Peyer's patch (tissue), 4 donors: Measurements from ENCODE around the gene FGR.

Source experiments
- POLR2A ChIP-seq, 2 donors: fragments of 450-650 bp; IDR thresholded peaks; one replicate each; pipeline ENCODE4 v1.5.1; 2017; ENCODE audit warnings: antibody characterized with exemption in 2 of 2, mild to moderate bottlenecking in 2 of 2, moderate library complexity in 2 of 2
- TF ChIP-seq, protein P1 (sequence below), 6 experiments: fragments of 450-650 bp in 4 of 6; fragments of 200-600 bp in 2 of 6; sonication (generic) in 1 of 6; IDR thresholded peaks; one replicate each; pipeline ENCODE4 v1.5.1; 2017 to 2019; ENCODE audit warnings: antibody characterized with exemption in 6 of 6, mild to moderate bottlenecking in 3 of 6, moderate library complexity in 1 of 6

DNA sequence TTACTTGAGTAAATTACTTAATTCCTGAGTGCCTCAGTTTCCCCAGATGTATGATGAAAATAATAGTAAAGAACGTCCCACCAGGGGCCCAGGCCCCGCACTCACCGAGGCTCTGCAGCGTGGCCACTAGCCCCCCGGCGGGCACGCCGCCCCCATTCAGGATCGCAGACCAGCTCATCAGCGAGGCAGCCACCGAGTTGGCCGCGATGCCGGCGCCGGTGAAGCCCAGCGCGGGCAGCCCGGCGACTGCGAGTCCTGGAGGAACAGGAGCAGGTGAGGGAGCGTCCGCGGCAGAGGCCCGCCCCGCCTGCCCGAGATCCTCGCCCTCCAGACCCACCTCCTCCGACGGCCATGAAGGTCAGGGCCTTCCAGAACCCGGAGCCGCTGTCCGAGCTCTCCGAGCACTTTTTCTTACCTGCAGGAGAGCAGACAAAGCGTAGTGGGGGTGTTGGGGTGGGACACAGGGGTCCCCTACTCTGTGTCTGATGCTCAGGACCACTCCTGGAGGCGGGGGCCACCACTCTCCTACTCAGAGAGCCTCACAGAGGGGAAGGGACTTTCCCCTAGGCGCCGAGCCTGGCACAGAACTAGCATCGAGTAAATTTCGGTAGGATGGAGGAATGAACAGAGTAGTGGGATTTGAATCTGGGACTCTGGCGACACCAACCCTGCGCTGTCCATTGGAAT, 33.3 kb upstream of the FGR start:
- TF ChIP-seq, protein P1, sequence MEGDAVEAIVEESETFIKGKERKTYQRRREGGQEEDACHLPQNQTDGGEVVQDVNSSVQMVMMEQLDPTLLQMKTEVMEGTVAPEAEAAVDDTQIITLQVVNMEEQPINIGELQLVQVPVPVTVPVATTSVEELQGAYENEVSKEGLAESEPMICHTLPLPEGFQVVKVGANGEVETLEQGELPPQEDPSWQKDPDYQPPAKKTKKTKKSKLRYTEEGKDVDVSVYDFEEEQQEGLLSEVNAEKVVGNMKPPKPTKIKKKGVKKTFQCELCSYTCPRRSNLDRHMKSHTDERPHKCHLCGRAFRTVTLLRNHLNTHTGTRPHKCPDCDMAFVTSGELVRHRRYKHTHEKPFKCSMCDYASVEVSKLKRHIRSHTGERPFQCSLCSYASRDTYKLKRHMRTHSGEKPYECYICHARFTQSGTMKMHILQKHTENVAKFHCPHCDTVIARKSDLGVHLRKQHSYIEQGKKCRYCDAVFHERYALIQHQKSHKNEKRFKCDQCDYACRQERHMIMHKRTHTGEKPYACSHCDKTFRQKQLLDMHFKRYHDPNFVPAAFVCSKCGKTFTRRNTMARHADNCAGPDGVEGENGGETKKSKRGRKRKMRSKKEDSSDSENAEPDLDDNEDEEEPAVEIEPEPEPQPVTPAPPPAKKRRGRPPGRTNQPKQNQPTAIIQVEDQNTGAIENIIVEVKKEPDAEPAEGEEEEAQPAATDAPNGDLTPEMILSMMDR (IDR thresholded peaks at IDR 0.05): no peak
- TF ChIP-seq POLR2A (IDR thresholded peaks at IDR 0.05): no peak
